Liver (tissue), 9 donors: ENCODE results near the gene ZNRF3. TPM values are rescaled to one million over a fixed set of nuclear protein-coding genes. Genes with fewer than 3 reads are reported as not detected.

Source experiments
- DNase-seq: peaks from one replicate; pipeline ENCODE4 v3.0.0-alpha.2; 2017; ENCODE audit warnings: low spot score
- H3K27ac ChIP-seq, 2 donors: one replicate each; pipeline ENCODE4 v1.7.0; 2013; ENCODE audit warnings: inconsistent platforms in 2 of 2, low read length in 2 of 2, control low read depth in 1 of 2, low read depth in 1 of 2, mild to moderate bottlenecking in 1 of 2
- H3K27me3 ChIP-seq, 4 donors: one replicate each; pipeline versions ENCODE4 v1.6.1 to v1.7.0; 2013; ENCODE audit warnings: low read length in 3 of 4, inconsistent platforms in 1 of 4, mild to moderate bottlenecking in 1 of 4, moderate library complexity in 1 of 4; ENCODE audit not compliant: control insufficient read depth in 4 of 4, insufficient read depth in 4 of 4
- H3K36me3 ChIP-seq, 4 donors: one replicate each; pipeline versions ENCODE4 v1.6.1 to v1.7.0; 2013; ENCODE audit warnings: low read length in 3 of 4, mild to moderate bottlenecking in 3 of 4, low read depth in 1 of 4, moderate library complexity in 1 of 4; ENCODE audit not compliant: control insufficient read depth in 4 of 4, insufficient read depth in 3 of 4
- H3K4me1 ChIP-seq, 4 donors: one replicate each; pipeline versions ENCODE4 v1.6.1 to v1.7.0; 2013; ENCODE audit warnings: low read length in 3 of 4, mild to moderate bottlenecking in 3 of 4, moderate library complexity in 1 of 4; ENCODE audit not compliant: control insufficient read depth in 4 of 4, insufficient read depth in 4 of 4
- H3K4me3 ChIP-seq, 3 donors: one replicate each; pipeline versions ENCODE4 v1.6.1 to v1.7.0; 2013; ENCODE audit warnings: low read length in 3 of 3, control low read depth in 1 of 3, low read depth in 1 of 3, mild to moderate bottlenecking in 1 of 3
- H3K9ac ChIP-seq, 2 donors: one replicate each; pipeline ENCODE4 v1.7.0; 2013; ENCODE audit warnings: low read length in 2 of 2, mild to moderate bottlenecking in 2 of 2, moderate library complexity in 2 of 2, control low read depth in 1 of 2, low read depth in 1 of 2
- H3K9me3 ChIP-seq, 4 donors: one replicate each; pipeline versions ENCODE4 v1.6.1 to v1.7.0; 2013; ENCODE audit warnings: low read length in 3 of 4; ENCODE audit not compliant: control insufficient read depth in 4 of 4
- CTCF ChIP-seq: fragments of 150-350 bp; IDR thresholded peaks from 2 replicates; pipeline ENCODE4 v1.5.1; 2017; ENCODE audit warnings: improper control_type of control experiment, low read depth, low read length; ENCODE audit not compliant: missing input control
- EGR1 ChIP-seq, 2 donors: IDR thresholded peaks; 2 replicates each; pipeline ENCODE4 v1.6.1; 2016 to 2018; ENCODE audit warnings: antibody characterized with exemption in 2 of 2, low read depth in 2 of 2
- FOXA1 ChIP-seq: IDR thresholded peaks from 2 replicates; pipeline ENCODE4 v1.6.1; 2016; ENCODE audit warnings: antibody characterized with exemption
- FOXA2 ChIP-seq: IDR thresholded peaks from 2 replicates; pipeline ENCODE4 v1.6.1; 2016; ENCODE audit warnings: antibody characterized with exemption
- HNF4A ChIP-seq, 2 donors: conservative IDR thresholded peaks; 2 replicates each; pipeline ENCODE4 v1.6.1; 2016; ENCODE audit warnings: antibody characterized with exemption in 2 of 2, mild to moderate bottlenecking in 2 of 2
- HNF4G ChIP-seq: IDR thresholded peaks from 2 replicates; pipeline ENCODE4 v1.6.1; 2016; ENCODE audit warnings: antibody characterized with exemption
- JUND ChIP-seq, 2 donors: IDR thresholded peaks; 2 replicates each; pipeline ENCODE4 v1.6.1; 2016; ENCODE audit warnings: antibody characterized with exemption in 2 of 2
- NR2F2 ChIP-seq: IDR thresholded peaks from 2 replicates; pipeline ENCODE4 v1.6.1; 2016; ENCODE audit warnings: antibody characterized with exemption
- REST ChIP-seq: IDR thresholded peaks from 2 replicates; pipeline ENCODE4 v1.6.1; 2016; ENCODE audit warnings: antibody characterized with exemption, mild to moderate bottlenecking
- SP1 ChIP-seq: IDR thresholded peaks from 2 replicates; pipeline ENCODE4 v1.6.1; 2018; ENCODE audit warnings: antibody characterized with exemption, mild to moderate bottlenecking
- YY1 ChIP-seq: IDR thresholded peaks from 2 replicates; pipeline ENCODE4 v1.6.1; 2016; ENCODE audit warnings: antibody characterized with exemption, mild to moderate bottlenecking
- WGBS: extraction: QIAGEN DNeasy Blood & Tissue Kit; methylation state at CpG from one replicate; pipeline ENCODE4 v1.1.7; 2013; 5-methylcytosine and 5-hydroxymethylcytosine counted together
- polyA plus RNA-seq, 2 donors: library from polyadenylated mRNA; stranded (reverse) in 1 of 2; unstranded in 1 of 2; fragments of 200-250 nt in 1 of 2; fragments of >200 nt in 1 of 2; fragmentation: Nextera tagmentation in 1 of 2; extraction: Ambion mirVana in 1 of 2; gene quantifications; one replicate each; pipeline versions ENCODE4 v1.2.1 to v1.2.3, GENCODE V29; 2013 to 2015
- total RNA-seq, 2 donors: library from RNA; depleted of rRNA; stranded (reverse); fragments of >200 nt; gene quantifications; one replicate each; pipeline ENCODE4 v1.2.3, GENCODE V29; 2014
- TF ChIP-seq, protein P1 (sequence below): IDR thresholded peaks from 2 replicates; pipeline ENCODE4 v1.6.1; 2016; ENCODE audit warnings: antibody characterized with exemption
- donor health status: healthy.
- donor health status: healthy.
- donor health status: healthy.
- donor health status: healthy.
- donor health status: healthy.

Gene ZNRF3
- total and polyA plus RNA-seq, 4 donors, result 2.2 to 5.9 (median 4.7) TPM

GRCh38 chr22:29031227-29032011, 148.0 kb downstream of the ZNRF3 start:
- Histone ChIP-seq H3K36me3 (no peaks in the 10 kb centered on the region), H3K9ac (peak overlapping the region; percentile 70 to 83), H3K4me1 (peaks cover 15 to 47% (median 29%) of the 10 kb centered on the region in 4 donors), H3K27ac (peak overlapping the region; percentile 92 to 97), H3K27me3 (no peaks in the 10 kb centered on the region), H3K4me3 (peak overlapping the region in 2 of 3 donors; percentile 21 to 31), H3K9me3 (no peaks in the 10 kb centered on the region)
- TF ChIP-seq, protein P1, sequence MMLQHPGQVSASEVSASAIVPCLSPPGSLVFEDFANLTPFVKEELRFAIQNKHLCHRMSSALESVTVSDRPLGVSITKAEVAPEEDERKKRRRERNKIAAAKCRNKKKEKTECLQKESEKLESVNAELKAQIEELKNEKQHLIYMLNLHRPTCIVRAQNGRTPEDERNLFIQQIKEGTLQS, result peak; percentile 25
- TF ChIP-seq HNF4G (no peak), JUND (IDR thresholded peaks at IDR 0.05) (peak; percentile 51 to 76)
- DNase-seq, result no peak
- 25% methylated on average over 18 of the region's 18 CpGs for WGBS

DNA sequence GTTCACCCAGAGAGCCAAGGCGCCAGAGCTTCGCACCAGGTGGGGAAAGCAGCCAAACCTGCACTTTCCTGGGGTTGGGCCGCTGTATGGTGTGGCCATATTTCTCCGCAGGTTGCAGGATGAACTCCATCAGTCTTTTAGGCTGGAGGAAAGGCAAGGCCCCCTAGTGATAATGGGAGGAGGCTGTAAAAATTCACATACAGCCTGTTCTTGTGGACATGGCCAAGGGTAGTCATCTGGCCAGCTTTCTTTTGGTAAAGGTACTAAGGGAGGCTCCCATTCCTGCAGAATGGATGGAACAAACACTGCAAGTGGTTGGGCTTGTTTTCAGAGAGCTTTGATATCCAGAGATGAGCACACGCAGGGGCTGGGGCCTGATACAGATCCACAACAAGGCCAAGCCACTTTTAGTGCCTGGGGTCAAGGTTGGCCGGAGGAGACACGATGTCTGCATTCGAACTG, 148.7 kb downstream of the ZNRF3 start:
- H3K4me1 ChIP-seq, result peaks cover 15 to 50% (median 30%) of the 10 kb centered on the region in 4 donors
- H3K4me3 ChIP-seq, result peak overlapping the region in 2 of 3 donors; percentile 13 to 21
- no peaks in the 10 kb centered on the region for H3K9me3 ChIP-seq
- no peaks in the 10 kb centered on the region for H3K36me3 ChIP-seq
- no peak for DNase-seq
- 47% methylated on average over 8 of the region's 8 CpGs for WGBS
- TF ChIP-seq HNF4A (conservative IDR thresholded peaks at IDR 0.05) (no peak), FOXA2 (no peak), NR2F2 (no peak), JUND (IDR thresholded peaks at IDR 0.05) (no peak), SP1 (no peak), REST (no peak), FOXA1 (no peak), HNF4G (no peak), CTCF (no peak), YY1 (no peak), EGR1 (IDR thresholded peaks at IDR 0.05; ENCODE audit: low read depth in 2 of 2) (no peak)
- no peaks in the 10 kb centered on the region for H3K27me3 ChIP-seq
- peak overlapping the region; percentile 70 to 83 for H3K9ac ChIP-seq
- peak overlapping the region; percentile 92 to 97 for H3K27ac ChIP-seq
